GM23248 (cell line): ENCODE results near the gene PPBP. TPM values are rescaled to one million over a fixed set of nuclear protein-coding genes. Genes with fewer than 3 reads are reported as not detected.

Source experiments
- DNase-seq: peaks from one replicate; pipeline ENCODE4 v3.0.0-alpha.2; 2015
- H2AFZ ChIP-seq: fragments of 200-600 bp; sonication (generic); 2 replicates; pipeline ENCODE4 v1.6.1; 2016; ENCODE audit warnings: antibody characterized with exemption
- H3F3A ChIP-seq: fragments of 200-600 bp; sonication (generic); 2 replicates; pipeline ENCODE4 v1.6.1; 2016; ENCODE audit warnings: mild to moderate bottlenecking, antibody characterized with exemption, mixed run types; ENCODE audit not compliant: insufficient read depth
- H3K27ac ChIP-seq: fragments of 200-600 bp; sonication (generic); 2 replicates; pipeline ENCODE4 v1.5.1; 2016; ENCODE audit warnings: mild to moderate bottlenecking
- H3K27me3 ChIP-seq: fragments of 200-600 bp; sonication (generic); replicated peaks from 2 replicates; pipeline ENCODE4 v1.6.1; 2016; ENCODE audit warnings: mild to moderate bottlenecking; ENCODE audit not compliant: insufficient read depth
- H3K36me3 ChIP-seq: fragments of 200-600 bp; sonication (generic); 2 replicates; pipeline ENCODE4 v1.6.1; 2016; ENCODE audit warnings: low read depth, mild to moderate bottlenecking
- H3K4me1 ChIP-seq: fragments of 200-600 bp; sonication (generic); 2 replicates; pipeline ENCODE4 v1.6.1; 2016; ENCODE audit warnings: mild to moderate bottlenecking; ENCODE audit not compliant: insufficient read depth
- H3K4me2 ChIP-seq: fragments of 200-600 bp; sonication (generic); one replicate; pipeline ENCODE4 v1.6.1; 2016; ENCODE audit warnings: mild to moderate bottlenecking; ENCODE audit not compliant: unreplicated experiment
- H3K4me3 ChIP-seq: fragments of 200-600 bp; sonication (generic); 2 replicates; pipeline ENCODE4 v1.5.1; 2016; ENCODE audit warnings: mild to moderate bottlenecking
- H3K79me2 ChIP-seq: fragments of 200-600 bp; sonication (generic); 2 replicates; pipeline ENCODE4 v1.6.1; 2016; ENCODE audit warnings: mild to moderate bottlenecking; ENCODE audit not compliant: insufficient read depth
- H3K9ac ChIP-seq: fragments of 200-600 bp; sonication (generic); 2 replicates; pipeline ENCODE4 v1.6.1; 2016; ENCODE audit warnings: mild to moderate bottlenecking
- H3K9me2 ChIP-seq: fragments of 200-600 bp; sonication (generic); 2 replicates; pipeline ENCODE4 v1.6.1; 2016; ENCODE audit warnings: mixed run types, mild to moderate bottlenecking, moderate library complexity; ENCODE audit not compliant: insufficient read depth
- H3K9me3 ChIP-seq: fragments of 200-600 bp; sonication (generic); one replicate; pipeline ENCODE4 v1.6.1; 2017; ENCODE audit warnings: low read depth
- H4K20me1 ChIP-seq: fragments of 200-600 bp; sonication (generic); 2 replicates; pipeline ENCODE4 v1.6.0; 2016; ENCODE audit not compliant: insufficient read depth
- EZH2 ChIP-seq: fragments of 200-600 bp; sonication (generic); IDR thresholded peaks from 2 replicates; pipeline ENCODE4 v1.6.1; 2018; ENCODE audit warnings: antibody characterized with exemption, mild to moderate bottlenecking; ENCODE audit not compliant: insufficient read depth, poor library complexity, severe bottlenecking
- EZH2phosphoT487 ChIP-seq: fragments of 200-600 bp; sonication (generic); IDR thresholded peaks from 2 replicates; pipeline ENCODE4 v1.6.1; 2018; ENCODE audit warnings: antibody characterized with exemption, moderate library complexity, mild to moderate bottlenecking, low read depth; ENCODE audit not compliant: insufficient read depth
- WGBS, 2 experiments: methylation state at CpG; one replicate each; pipeline ENCODE4 v1.1.6; 2015 to 2017; ENCODE audit warnings: low lambda C conversion rate in 2 of 2, low coverage in 1 of 2; ENCODE audit errors: missing lambda C conversion rate in 2 of 2; 5-methylcytosine and 5-hydroxymethylcytosine counted together
- in situ Hi-C: fragments of 300-500 bp; cut with MboI; formaldehyde crosslinking; loops from 2 replicates; pipeline ENCODE4 v1.15.0; 2020
- polyA plus RNA-seq: library from polyadenylated mRNA; unstranded; fragments of >200 nt; fragmentation: Nextera tagmentation; extraction: Ambion mirVana; gene quantifications from 2 replicates; pipeline ENCODE4 v1.2.1, GENCODE V29; 2016
- total RNA-seq: library from RNA; depleted of rRNA; stranded (reverse); fragments of >200 nt; shearing (Covaris generic); gene quantifications from 2 replicates; pipeline ENCODE4 v1.2.3, GENCODE V29; 2014

PPBP gene
- total and polyA plus RNA-seq, 2 experiments from 2014 or later: not detected

GRCh38 chr4:74018771-74019170 lies 30.8 kb upstream of the PPBP start:
- Histone ChIP-seq H3K27me3 (no peaks in the 10 kb centered on the region), H3K36me3 (no peaks in the 10 kb centered on the region), H2AFZ (no peak overlapping the region), H4K20me1 (no peaks in the 10 kb centered on the region), H3K79me2 (no peaks in the 10 kb centered on the region), H3K4me1 (no peaks in the 10 kb centered on the region), H3K9me3 (no peaks in the 10 kb centered on the region), H3F3A (no peaks in the 10 kb centered on the region), H3K4me2 (no peak overlapping the region), H3K9ac (no peak overlapping the region), H3K9me2 (no peaks in the 10 kb centered on the region), H3K27ac (no peak overlapping the region), H3K4me3 (no peak overlapping the region)
- DNase-seq: no peak
- TF ChIP-seq EZH2 (no peak), EZH2phosphoT487 (no peak)
- WGBS, 2 experiments: 68 to 81% methylated on average over 3 of the region's 3 CpGs
- in situ Hi-C loops: no loop called here

- Histone ChIP-seq H2AFZ (no peak overlapping the region), H4K20me1 (no peaks in the 10 kb centered on the region), H3K27ac (no peak overlapping the region), H3K36me3 (no peaks in the 10 kb centered on the region), H3K9ac (no peak overlapping the region), H3K9me3 (no peaks in the 10 kb centered on the region), H3K27me3 (no peaks in the 10 kb centered on the region), H3F3A (no peaks in the 10 kb centered on the region), H3K79me2 (no peaks in the 10 kb centered on the region), H3K4me1 (no peaks in the 10 kb centered on the region), H3K9me2 (no peaks in the 10 kb centered on the region), H3K4me2 (no peak overlapping the region), H3K4me3 (no peak overlapping the region)
- TF ChIP-seq EZH2: no peak
- TF ChIP-seq EZH2phosphoT487: no peak
- in situ Hi-C loops: no loop called here
- no peak for DNase-seq
Observed at GRCh38 chr4:74018116-74018515, 30.1 kb upstream of the PPBP start.

DNA sequence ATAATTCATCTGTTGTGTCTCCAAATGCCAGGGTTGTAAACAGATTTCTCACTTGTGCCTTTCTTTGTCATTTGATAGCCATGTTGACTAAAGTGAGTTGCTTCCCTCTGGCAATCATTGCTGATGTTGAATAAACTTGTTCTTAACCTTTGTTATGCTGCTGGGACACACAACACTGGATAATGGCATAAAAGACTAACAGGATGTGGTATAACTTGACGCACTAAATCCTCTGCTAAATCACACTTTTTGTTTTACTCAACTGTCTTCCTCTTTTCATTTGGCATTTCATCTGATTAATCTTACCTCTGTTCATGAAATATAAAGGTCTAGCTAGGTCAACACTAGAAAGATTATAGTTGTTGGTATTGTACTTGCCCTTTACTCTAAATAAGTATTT lies 28.1 kb upstream of the PPBP start:
- no peak overlapping the region for H3K4me3 ChIP-seq
- no peak overlapping the region for H2AFZ ChIP-seq
- no peaks in the 10 kb centered on the region for H3K79me2 ChIP-seq
- H4K20me1 ChIP-seq: no peaks in the 10 kb centered on the region
- no peaks in the 10 kb centered on the region for H3K36me3 ChIP-seq
- H3K9me3 ChIP-seq: no peaks in the 10 kb centered on the region
- H3K27me3 ChIP-seq: no peaks in the 10 kb centered on the region
- H3K9me2 ChIP-seq: no peaks in the 10 kb centered on the region
- WGBS, 2 experiments: 67 to 75% methylated on average over 1 of the region's 1 CpG
- TF ChIP-seq EZH2phosphoT487 (no peak), EZH2 (no peak)
- in situ Hi-C loops: no loop called here
- no peak for DNase-seq
- no peak overlapping the region for H3K9ac ChIP-seq
- H3F3A ChIP-seq: no peaks in the 10 kb centered on the region
- no peaks in the 10 kb centered on the region for H3K4me1 ChIP-seq
- H3K4me2 ChIP-seq: no peak overlapping the region
- H3K27ac ChIP-seq: no peak overlapping the region

GRCh38 chr4:74015126-74015780 lies 27.3 kb upstream of the PPBP start:
- H3K9me3 ChIP-seq: no peaks in the 10 kb centered on the region
- H3K27ac ChIP-seq: no peak overlapping the region
- DNase-seq: no peak
- H3K79me2 ChIP-seq: no peaks in the 10 kb centered on the region
- H3K4me2 ChIP-seq: no peak overlapping the region
- H3K4me1 ChIP-seq: no peaks in the 10 kb centered on the region
- no peaks in the 10 kb centered on the region for H3K27me3 ChIP-seq
- TF ChIP-seq EZH2: no peak
- TF ChIP-seq EZH2phosphoT487: no peak
- no peak overlapping the region for H2AFZ ChIP-seq
- no peaks in the 10 kb centered on the region for H4K20me1 ChIP-seq
- H3K9ac ChIP-seq: no peak overlapping the region
- in situ Hi-C loops: no loop called here
- H3K4me3 ChIP-seq: no peak overlapping the region
- H3K9me2 ChIP-seq: no peaks in the 10 kb centered on the region
- H3F3A ChIP-seq: no peaks in the 10 kb centered on the region
- 90 to 93% methylated on average over 3 of the region's 3 CpGs for WGBS, 2 experiments
- no peaks in the 10 kb centered on the region for H3K36me3 ChIP-seq

DNA sequence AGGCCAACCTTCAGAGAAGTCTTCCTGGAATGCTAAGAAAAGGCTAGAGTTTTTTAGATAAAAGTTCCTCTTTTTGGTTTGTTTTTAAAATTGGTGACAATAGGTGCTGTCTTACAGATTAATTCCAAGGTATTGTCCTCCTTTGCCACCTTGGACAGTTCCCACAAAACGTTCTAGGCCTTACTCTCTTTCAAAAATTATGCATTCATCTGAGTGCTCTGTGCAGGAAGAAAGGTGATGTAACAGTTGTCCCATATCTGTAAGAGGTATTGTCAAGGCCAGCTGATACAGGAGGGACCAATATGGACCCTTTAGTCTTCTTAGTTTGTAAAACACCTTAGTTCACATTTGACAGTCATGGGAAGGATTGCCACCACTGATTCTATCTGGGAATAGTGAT lies 26.3 kb upstream of the PPBP start:
- no peaks in the 10 kb centered on the region for H3K4me1 ChIP-seq
- DNase-seq: peak; percentile 25
- no peaks in the 10 kb centered on the region for H4K20me1 ChIP-seq
- 0 to 11% methylated on average over 1 of the region's 1 CpG for whole genome bisulfite sequencing, 2 experiments
- no peak for TF ChIP-seq EZH2phosphoT487
- no peak for TF ChIP-seq EZH2
- in situ Hi-C loops: no loop called here
- H3K4me2 ChIP-seq: no peak overlapping the region
- no peaks in the 10 kb centered on the region for H3K9me2 ChIP-seq
- no peaks in the 10 kb centered on the region for H3K27me3 ChIP-seq
- H3K79me2 ChIP-seq: no peaks in the 10 kb centered on the region
- no peak overlapping the region for H3K9ac ChIP-seq
- no peaks in the 10 kb centered on the region for H3K36me3 ChIP-seq
- H3F3A ChIP-seq: no peaks in the 10 kb centered on the region
- H3K9me3 ChIP-seq: no peaks in the 10 kb centered on the region
- H3K27ac ChIP-seq: no peak overlapping the region
- H3K4me3 ChIP-seq: no peak overlapping the region
- no peak overlapping the region for H2AFZ ChIP-seq
